Tibial artery (tissue), 4 donors: ENCODE data around the gene SERPINH1.

Experiments used
- DNase-seq, 2 donors: peaks; one replicate each; pipeline ENCODE4 v3.0.0-alpha.2; 2019
- H3K27ac ChIP-seq, 2 donors: fragments of 200-600 bp; sonication (generic) in 1 of 2; 1 replicate in 1 of 2; 2 replicates in 1 of 2; pipeline ENCODE4 v1.5.1; 2018 to 2019; ENCODE audit warnings: mild to moderate bottlenecking in 1 of 2
- H3K27me3 ChIP-seq, 2 donors: fragments of 200-600 bp; sonication (generic) in 1 of 2; one replicate each; pipeline versions ENCODE4 v1.5.1 to v1.6.0; 2016 to 2019
- H3K36me3 ChIP-seq, 3 donors: fragments of 200-600 bp; sonication (generic) in 2 of 3; one replicate each; pipeline ENCODE4 v1.5.1; 2016 to 2019; ENCODE audit warnings: mild to moderate bottlenecking in 2 of 3
- H3K4me1 ChIP-seq, 4 donors: fragments of 200-600 bp; sonication (generic) in 2 of 4; 1 replicate in 3 of 4; 2 replicates in 1 of 4; pipeline ENCODE4 v1.5.1; 2016 to 2019
- H3K4me3 ChIP-seq, 2 donors: fragments of 200-600 bp; sonication (generic) in 1 of 2; 1 replicate in 1 of 2; 2 replicates in 1 of 2; pipeline ENCODE4 v1.5.1; 2018 to 2019; ENCODE audit warnings: mild to moderate bottlenecking in 2 of 2
- H3K9me3 ChIP-seq, 3 donors: fragments of 200-600 bp; sonication (generic) in 1 of 3; one replicate each; pipeline ENCODE4 v1.5.1; 2016 to 2019
- CTCF ChIP-seq, 2 experiments: fragments of 200-600 bp in 1 of 2; fragments of 450-650 bp in 1 of 2; IDR thresholded peaks; one replicate each; pipeline ENCODE4 v1.5.1; 2017 to 2019; ENCODE audit warnings: antibody characterized with exemption in 2 of 2, mild to moderate bottlenecking in 1 of 2, moderate library complexity in 1 of 2
- intact Hi-C: fragments of 100-400 bp; cut with DNase I; formaldehyde crosslinking; loops from one replicate; pipeline ENCODE4 v1.15.0; 2023; ENCODE audit warnings: low total_unique reads

SERPINH1 gene

DNA sequence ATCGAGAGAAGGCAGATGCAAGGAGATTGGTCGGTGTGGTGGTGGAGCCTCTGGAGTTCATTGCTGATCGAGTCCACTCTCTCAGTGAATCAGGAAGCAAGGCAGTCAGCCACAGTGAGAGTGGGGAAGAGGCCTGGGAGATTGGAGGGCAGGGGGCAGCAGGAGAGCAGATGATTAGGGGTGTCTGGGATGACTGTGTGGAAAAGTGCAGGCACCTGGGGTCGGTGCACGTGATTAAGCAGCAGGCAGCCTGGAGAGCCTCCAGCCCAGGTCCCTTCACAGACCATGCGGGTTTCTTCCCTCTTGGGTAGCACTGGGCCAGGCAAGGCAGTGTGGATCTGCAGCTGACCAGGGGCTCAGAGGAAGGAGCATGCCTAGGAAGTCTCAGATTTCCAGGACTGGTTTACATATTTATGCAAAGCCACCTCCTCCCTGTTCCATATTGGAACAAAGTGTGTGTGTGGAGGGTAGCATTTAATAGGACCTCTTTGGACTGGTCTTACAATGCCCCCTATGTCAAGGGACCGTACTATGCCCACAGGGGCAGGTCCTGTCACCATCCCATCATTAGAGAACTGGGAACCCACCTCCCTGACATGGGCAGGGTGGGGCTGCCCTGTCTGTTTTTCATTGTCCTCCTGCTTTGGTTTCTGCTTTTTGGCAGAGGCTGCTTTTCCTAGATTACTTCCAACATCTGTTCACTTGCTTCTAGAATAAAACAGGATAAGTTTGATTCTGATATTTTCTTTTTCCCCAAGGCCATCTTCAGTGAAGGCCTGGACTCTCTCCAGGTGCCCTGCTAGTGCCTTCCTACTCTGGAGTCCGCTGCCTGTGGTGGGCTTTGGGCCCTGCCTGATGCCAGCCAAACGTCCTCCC is 22.4 kb upstream of the SERPINH1 start:
- H3K36me3 ChIP-seq = no peaks in the 10 kb centered on the region
- no peak for DNase-seq
- no peaks in the 10 kb centered on the region for H3K27me3 ChIP-seq
- H3K4me3 ChIP-seq = no peak overlapping the region
- H3K9me3 ChIP-seq = no peaks in the 10 kb centered on the region
- H3K27ac ChIP-seq = no peak overlapping the region
- no peak for TF ChIP-seq CTCF (IDR thresholded peaks at IDR 0.05)
- intact Hi-C loops = loop anchor here (10.0 kb wide), 1 partner anchor 125 kb away; the partner anchor contains the start of gene MAP6
- H3K4me1 ChIP-seq = no peaks in the 10 kb centered on the region

DNA sequence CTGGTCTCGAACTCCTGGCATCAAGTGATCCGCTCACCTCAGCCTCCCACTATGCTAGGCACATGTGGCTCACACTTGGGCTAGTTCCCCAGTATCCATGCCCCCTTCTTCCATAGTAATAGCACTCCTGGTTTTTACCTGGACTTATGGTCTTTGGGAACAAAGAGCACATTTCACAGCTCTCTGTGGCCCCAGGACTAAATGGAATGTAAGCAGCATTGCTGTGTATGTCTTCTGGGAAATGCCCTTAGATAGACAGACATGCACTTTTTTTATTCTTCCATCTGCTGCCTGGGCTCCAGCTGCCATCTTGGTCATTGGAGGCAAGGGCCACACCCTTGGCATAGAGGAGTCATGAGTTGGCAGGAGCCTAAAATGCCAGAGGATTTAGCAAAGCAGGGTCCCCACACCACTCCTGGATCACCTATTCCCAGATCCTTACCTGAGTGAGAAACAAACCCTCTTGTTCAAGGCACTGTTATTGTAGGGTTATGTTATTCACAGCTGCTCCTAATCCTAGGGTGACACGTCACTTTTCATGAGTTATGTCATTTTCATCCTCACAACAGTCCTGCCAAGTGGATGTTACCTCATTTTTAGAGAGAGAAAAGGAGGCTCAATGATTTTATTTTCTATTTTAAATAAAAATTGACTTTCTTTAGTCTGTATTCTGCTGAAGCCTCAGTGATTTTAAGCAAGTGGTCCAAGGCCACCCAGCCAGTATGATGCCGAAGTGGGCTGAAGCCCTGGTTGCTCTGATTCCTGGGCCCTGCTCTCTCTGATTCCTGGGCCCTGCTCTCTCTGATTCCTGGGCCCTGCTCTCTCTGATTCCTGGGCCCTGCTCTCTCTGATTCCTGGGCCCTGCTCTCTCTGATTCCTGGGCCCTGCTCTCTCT is 20.6 kb upstream of the SERPINH1 start:
- DNase-seq = no peak
- Histone ChIP-seq H3K36me3 (no peaks in the 10 kb centered on the region), H3K9me3 (no peaks in the 10 kb centered on the region), H3K27me3 (no peaks in the 10 kb centered on the region), H3K4me1 (no peaks in the 10 kb centered on the region), H3K27ac (no peak overlapping the region), H3K4me3 (no peak overlapping the region)
- intact Hi-C loops = loop anchor here (10.0 kb wide), 1 partner anchor 123 kb away; the partner anchor contains the start of gene MAP6
- no peak for TF ChIP-seq CTCF (IDR thresholded peaks at IDR 0.05)

GRCh38 chr11:75542088-75542438 is 20.0 kb upstream of the SERPINH1 start:
- H3K27me3 ChIP-seq = no peaks in the 10 kb centered on the region
- intact Hi-C loops = loop anchor here (10.0 kb wide), 1 partner anchor 123 kb away; the partner anchor contains the start of gene MAP6
- no peak for TF ChIP-seq CTCF (IDR thresholded peaks at IDR 0.05)
- H3K9me3 ChIP-seq = no peaks in the 10 kb centered on the region
- DNase-seq = no peak
- H3K4me3 ChIP-seq = no peak overlapping the region
- no peaks in the 10 kb centered on the region for H3K4me1 ChIP-seq
- no peaks in the 10 kb centered on the region for H3K36me3 ChIP-seq
- no peak overlapping the region for H3K27ac ChIP-seq

GRCh38 chr11:75543806-75544205 is 18.2 kb upstream of the SERPINH1 start:
- no peaks in the 10 kb centered on the region for H3K9me3 ChIP-seq
- H3K36me3 ChIP-seq = no peaks in the 10 kb centered on the region
- DNase-seq = no peak
- intact Hi-C loops = loop anchor here (10.0 kb wide), 1 partner anchor 121 kb away; the partner anchor contains the start of gene MAP6
- H3K27me3 ChIP-seq = no peaks in the 10 kb centered on the region
- no peak overlapping the region for H3K4me3 ChIP-seq
- TF ChIP-seq CTCF (IDR thresholded peaks at IDR 0.05) = no peak
- H3K27ac ChIP-seq = no peak overlapping the region
- H3K4me1 ChIP-seq = peaks cover 0 to 6% (median 2%) of the 10 kb centered on the region in 4 donors

GRCh38 chr11:75547177-75547576 is 14.9 kb upstream of the SERPINH1 start:
- no peak for TF ChIP-seq CTCF (IDR thresholded peaks at IDR 0.05)
- H3K4me3 ChIP-seq = no peak overlapping the region

More at GRCh38 chr11:75547177-75547576, 14.9 kb upstream of the SERPINH1 start:
- Histone ChIP-seq H3K27ac (no peak overlapping the region), H3K9me3 (no peaks in the 10 kb centered on the region), H3K36me3 (no peaks in the 10 kb centered on the region), H3K4me1 (peaks cover 0 to 6% (median 2%) of the 10 kb centered on the region in 4 donors), H3K27me3 (no peaks in the 10 kb centered on the region)
- DNase-seq = no peak
- intact Hi-C loops = loop anchor here (2.0 to 10.0 kb wide), 2 partner anchors 30 to 118 kb away; partner anchors contain the start of gene MAP6
